ENCODE measurements around the gene MIOX.

- TF ChIP-seq CTCF (IDR thresholded peaks at IDR 0.05; ENCODE audit: extremely low read depth in 1 of 2, insufficient read depth in 1 of 2, low read depth in 1 of 2, low read length in 2 of 2) (no peak), POLR2AphosphoS5 (IDR thresholded peaks at IDR 0.05; ENCODE audit: insufficient read depth, low read depth, low read length) (no peak)
Observed at GRCh38 chr22:50508897-50509296, 22.2 kb downstream of the MIOX start.
